Stimulated activated CD4-positive, alpha-beta T cell treated with anti-CD3 and anti-CD28 coated beads, TNF-alpha, amount 100 ng/mL, for 4 hours (primary cell): Measurements from ENCODE around the gene CDC45.
"Not testable (repeated sequence)": the region's sequence is repeated elsewhere in the genome, so short reads cannot be mapped to it uniquely, and the experiment has no call there.

ENCODE experiments used
- DNase-seq, 3 experiments: peaks; one replicate each; pipeline ENCODE4 v3.0.0-alpha.2; 2020; ENCODE audit warnings: low read depth in 3 of 3

Gene CDC45, protein sequence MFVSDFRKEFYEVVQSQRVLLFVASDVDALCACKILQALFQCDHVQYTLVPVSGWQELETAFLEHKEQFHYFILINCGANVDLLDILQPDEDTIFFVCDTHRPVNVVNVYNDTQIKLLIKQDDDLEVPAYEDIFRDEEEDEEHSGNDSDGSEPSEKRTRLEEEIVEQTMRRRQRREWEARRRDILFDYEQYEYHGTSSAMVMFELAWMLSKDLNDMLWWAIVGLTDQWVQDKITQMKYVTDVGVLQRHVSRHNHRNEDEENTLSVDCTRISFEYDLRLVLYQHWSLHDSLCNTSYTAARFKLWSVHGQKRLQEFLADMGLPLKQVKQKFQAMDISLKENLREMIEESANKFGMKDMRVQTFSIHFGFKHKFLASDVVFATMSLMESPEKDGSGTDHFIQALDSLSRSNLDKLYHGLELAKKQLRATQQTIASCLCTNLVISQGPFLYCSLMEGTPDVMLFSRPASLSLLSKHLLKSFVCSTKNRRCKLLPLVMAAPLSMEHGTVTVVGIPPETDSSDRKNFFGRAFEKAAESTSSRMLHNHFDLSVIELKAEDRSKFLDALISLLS

DNA sequence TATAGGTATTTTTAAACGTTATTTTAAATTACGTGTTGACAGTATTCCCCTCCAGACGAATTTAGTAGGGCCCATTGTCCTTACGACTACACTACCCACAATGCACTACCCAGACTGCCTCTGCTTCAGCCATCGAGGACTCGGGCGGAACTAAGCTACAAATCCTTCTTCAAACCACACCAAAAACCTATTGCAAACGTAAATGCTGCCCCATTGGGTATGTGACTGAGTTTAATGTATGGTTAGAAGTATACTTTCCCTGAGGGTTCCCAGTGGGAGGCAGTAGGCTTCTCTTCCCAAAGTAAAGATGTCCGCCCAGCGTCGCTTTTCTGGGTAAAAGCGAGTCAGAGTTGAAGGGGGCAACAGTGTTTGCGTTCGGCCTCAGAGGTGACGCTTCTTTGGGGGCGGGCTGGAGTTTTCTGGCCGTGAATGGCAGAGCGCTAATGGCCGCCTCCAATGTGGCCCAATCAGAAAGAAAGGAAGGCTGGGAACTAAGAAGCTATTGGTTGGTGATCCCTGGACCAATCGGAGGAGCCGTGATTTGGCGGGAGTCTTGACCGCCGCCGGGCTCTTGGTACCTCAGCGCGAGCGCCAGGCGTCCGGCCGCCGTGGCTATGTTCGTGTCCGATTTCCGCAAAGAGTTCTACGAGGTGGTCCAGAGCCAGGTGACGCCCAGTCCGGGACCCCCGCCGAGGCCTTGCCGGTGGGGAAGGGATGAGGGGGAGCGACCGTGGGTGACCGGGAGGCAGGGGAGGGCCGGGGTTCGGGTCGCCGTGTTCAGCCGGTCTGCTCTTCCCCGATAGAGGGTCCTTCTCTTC, at the start of gene CDC45:
CDC45 (plus strand) TSS at position 566 of the 818 bp plus-strand sequence; CDS start at position 615, 49 bp downstream.
- DNase-seq, result peak; percentile 70 to 88 (median 85)

DNA sequence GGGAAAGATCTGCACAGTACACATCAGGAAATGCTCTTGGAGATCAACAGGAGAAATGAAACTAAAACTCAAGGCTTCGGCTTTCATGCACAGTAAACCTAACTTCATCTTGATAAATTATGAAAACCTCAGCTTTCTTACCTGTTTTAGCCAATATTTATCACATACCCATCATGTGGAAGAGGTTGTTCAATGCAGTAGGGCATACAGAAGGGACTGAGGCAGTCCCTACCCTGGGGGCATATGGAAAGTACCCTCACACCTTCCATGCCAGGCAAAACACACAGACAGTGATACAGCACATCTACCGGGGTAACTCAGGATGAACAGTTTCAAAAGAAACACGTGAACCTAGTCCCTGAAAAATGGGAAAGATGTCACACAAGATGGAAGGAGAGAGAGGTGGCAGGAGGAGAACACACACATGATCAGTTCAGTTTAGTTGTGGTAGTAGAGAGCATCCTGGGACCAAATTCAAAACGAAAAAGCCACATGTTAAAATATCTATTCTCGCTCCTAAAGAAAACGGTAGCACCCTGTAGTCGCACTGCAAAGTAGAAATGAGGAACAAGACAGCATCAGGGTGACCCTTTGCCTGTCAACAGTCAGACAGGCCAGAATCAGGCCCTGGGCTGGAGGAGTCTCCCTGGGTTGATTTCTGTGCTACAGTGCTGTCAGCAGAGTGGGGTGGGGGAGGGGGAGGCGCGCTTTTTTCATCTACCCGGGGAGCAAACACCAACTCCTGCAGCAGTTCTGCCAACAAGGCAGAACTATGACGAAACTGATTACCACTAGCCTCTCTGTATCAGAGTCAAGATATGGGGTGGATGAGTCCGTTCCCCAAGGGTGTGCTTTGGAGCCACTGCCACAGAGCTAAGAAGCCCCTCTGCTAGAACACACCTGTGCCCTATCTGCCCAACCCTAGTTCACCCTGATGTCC, 49.5 kb upstream of the CDC45 start:
- DNase-seq, result peak in 1 of 3 experiments; percentile 6

DNA sequence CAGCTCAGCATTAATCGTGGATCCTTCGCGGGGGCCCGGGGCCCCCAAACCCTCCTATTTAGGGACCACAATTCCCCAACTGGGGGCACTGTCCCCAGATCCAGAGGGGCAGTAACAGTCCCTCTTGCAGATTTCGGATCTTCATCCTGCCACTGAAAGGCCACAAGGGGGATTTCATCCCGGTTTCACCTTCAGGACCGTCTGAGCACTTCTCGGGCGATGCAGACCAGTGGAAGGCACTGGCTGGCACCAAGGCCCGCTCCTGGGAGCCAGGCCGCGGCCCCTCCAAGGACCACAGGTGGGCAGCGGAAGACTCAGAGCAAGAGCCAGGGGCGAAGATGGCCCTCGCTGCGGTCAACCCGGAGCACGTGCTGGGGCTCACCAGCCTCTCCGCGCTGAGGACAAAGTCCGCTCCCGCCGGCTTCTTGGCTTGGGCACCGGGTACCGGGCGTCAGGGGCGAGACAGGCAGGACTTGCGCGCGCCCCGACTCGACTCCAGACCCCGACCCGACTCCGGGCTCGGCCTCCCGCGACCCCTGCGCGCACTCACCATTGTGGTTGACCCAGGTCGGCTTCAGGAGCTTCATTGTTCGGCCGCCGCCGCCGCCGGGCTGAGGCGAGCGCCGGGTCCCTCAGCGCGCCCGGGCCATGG, 48.7 kb upstream of the CDC45 start:
- no peak for DNase-seq

DNA sequence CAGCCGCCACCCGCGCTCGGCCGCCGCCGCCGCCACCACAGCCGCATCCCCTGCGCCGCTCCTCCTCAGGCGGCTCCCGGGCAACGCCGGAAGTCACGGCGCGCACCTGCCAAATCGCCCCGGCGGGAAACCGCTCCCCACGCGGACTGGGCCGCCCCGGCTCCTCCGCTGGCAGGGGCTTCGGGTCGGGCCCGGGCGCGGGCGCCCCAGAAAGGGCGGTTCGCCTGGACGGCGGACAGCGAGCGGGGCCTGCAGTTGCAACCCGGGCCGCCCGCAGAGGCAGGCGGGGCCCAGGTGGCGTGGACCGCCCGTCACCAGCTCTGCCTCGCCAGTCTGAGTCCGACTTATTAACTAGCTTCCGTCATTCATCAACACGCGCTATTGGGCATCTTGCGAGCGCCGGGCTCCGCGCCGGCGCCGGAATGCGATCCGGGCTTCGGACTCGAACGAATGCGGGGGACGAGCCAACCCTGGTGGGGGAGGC, 48.0 kb upstream of the CDC45 start, which contains the start of gene HIRA:
HIRA (minus strand) TSS at position 85 of the 484 bp plus-strand sequence. CDS start 257 bp downstream, outside the sequence.
- DNase-seq, result peak; percentile 78 to 84 (median 79)

DNA sequence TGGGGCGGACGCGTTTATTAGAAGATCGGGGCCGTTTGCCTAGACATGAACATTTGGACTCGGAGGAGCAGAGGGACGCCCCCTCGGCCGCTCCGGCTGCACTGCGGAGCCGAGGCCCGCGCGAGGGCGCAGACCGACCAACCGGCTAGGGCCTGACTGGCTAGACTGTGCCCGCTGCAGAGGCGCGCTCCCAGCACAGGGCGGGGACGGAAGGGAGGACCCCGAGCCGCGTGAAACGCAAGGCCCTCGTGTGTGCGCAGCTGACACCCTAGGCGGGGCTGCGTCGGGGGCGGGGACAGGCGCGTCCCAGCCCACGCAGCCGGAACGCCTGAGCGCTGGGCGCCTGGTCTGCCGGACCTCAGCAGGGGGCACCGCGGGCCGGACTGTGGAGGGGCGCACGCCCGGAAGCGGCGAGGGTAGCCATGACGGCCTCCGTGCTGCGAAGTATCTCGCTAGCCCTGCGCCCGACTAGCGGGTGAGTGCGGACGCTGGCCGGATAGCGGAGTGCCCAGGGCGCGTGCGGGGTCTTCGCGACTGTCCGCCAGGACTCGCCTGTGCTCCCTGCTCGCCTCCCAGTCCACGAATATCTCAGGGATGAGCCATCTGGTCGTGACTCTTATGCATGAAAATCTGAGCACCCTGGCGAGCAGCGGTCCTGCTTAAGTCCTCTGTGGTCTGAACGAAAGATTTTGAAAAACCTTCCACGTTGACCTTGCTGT, 47.4 kb upstream of the CDC45 start, which contains the start of gene MRPL40:
MRPL40 (plus strand) TSS at position 413 of the 719 bp plus-strand sequence; CDS start at position 423, 10 bp downstream.
- peak; percentile 77 to 87 (median 80) for DNase-seq

DNA sequence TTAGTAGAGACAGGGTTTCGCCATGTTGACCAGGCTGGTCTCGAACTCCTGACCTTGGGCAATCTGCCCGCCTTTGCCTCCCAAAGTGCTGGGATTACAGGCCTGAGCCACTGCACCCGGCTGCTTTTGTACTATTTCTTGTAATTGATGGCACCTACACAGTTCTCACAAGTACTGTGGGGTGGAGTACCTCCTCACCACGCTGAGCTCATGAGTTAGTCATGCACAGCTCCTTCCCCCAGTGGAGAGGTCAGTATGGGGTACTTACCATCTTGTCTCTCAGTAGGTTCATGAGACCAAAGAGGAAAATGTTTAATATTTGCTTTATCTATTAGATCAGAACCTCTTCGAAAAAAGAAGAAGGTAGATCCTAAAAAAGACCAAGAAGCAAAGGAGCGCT, 45.3 kb upstream of the CDC45 start:
- DNase-seq, result no peak

DNA sequence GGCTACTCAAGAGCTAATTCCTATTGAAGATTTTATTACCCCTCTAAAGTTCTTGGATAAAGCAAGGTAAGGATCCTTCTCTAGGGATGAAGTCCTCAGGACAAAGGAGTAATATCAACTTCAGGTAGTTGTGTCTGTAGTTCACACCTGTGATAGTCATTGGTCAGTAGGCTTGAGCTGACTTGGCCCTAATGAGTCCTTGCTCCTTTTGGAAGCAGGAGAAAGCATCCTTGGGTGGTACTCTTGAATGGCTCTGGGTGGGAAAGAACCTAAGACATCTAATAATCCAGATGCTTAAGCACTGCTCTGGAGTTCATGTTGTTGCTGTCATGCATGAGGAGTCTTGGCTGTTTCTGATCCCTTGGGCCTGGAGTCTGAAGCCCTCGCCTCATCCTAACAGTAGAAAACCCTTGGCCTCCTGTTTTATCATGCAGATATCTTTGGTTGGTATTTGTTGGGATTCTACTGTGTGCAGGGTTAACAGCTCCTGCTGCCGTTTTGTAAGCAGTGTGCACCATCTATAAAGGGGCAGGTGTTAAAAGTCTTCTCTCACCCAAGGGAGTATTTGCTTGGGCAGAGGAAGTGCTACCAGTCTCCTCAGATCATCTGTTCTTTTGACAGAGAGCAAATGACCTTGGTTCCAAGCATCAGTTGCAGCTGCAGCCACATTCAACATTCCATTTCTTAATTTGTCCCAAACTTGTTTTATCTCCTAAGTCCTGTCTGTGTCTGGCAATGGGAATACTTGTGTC, 44.7 kb upstream of the CDC45 start:
- DNase-seq, result no peak

DNA sequence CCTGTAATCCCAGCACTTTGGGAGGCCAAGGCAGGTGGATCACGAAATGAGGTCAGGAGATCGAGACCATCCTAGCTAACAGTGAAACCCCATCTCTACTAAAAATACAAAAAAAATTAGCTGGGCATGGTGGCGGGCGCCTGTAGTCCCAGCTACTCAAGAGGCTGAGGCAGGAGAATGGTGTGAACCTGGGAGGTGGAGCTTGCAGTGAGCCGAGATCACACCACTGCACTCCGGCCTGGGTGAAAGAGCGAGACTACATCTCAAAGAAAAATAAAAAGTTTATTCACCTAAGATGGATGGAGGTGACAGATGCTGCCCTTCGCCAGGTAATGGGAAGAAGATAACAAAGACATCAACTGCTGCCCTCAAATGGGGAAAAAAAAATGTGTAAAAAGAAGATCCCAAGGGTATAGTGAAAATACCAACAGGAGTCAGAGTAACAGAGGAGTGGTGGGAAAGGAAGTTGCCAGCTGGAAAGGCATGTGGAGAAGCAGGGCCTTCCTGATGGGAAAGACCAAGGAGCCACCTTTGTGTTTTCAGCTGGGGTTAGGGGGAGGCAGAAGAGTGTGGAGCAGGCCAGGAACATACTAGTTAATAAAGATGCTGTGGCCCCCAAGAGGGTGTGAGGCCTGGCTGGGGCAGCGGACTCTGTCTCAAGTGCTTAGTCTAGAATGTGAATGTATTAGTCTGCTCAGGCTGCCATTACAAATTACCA, 43.1 kb upstream of the CDC45 start:
- not testable (repeated sequence) for DNase-seq

DNA sequence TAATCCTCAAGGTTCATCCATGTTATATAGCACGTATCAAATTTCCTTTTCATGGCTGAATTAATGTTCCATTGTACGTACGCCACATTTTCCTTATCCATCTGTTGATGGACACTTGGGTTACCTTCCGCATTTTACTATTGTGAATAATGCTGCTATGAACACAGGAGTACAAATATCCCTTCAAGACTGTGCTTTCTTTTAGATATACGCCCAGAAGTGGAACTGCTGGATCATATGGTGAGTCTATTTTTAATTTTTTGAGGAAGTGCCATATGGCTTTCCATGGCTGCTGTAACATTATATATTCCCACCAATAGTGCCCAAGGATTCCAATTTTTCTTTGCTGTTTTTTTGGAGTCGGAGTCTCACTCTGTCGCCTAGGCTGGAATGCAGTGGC, 41.4 kb upstream of the CDC45 start:
- no peak for DNase-seq

DNA sequence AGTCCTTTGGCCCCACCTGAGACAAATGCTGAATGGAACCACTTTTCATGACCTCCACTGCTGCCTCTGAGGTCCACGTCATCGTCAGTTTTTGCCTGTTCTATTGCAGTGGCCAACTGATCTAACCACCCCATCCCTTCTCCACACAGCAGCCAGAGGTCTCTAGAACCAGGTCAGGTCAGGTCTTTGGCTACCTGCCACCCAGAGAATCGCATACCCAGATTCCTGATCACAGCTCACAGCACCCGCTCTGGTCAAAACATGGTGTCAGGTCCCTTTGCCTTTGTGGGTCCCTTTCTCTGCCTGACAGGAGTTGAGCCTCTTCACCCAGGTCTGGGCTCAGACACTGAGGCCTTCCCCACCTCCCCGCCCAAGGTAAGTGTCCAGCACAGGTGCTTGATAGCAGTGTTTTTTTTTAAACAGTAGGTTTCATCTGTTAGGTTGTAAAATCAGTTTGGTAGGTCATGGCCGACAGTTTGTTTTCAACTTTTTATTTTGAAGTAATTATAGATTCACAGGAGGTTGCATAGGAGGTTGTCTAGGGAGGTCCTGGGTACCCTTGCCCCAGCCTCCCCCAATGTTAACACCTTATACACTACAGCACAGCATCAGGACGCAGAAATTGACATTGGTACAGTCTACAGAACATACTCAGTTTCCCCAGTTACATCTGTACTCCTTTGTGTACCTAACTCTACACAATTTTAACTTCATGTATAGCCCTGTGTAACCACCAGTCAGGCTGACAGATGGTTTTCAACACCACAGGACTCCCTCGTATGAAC, 39.1 kb upstream of the CDC45 start:
- DNase-seq, result no peak

DNA sequence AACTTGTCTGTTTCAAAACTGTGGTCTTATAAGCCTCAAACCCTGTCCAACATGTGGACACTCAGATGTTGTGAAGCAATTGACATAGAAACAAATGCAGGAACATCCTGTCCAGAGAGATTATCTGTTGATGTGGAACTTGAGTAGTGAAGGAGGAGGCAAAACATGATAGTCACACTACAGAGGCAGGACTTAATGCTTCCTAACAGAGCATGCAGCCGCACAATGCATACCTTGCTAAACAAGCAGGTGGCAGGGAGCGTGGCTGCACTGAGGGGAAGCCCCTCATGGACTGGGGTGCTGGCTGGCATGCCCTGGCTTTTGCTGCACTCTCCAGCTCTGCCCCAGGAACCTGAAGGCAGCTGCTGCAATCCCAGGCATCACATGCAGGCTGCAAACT, 37.6 kb upstream of the CDC45 start:
- DNase-seq, result no peak

DNA sequence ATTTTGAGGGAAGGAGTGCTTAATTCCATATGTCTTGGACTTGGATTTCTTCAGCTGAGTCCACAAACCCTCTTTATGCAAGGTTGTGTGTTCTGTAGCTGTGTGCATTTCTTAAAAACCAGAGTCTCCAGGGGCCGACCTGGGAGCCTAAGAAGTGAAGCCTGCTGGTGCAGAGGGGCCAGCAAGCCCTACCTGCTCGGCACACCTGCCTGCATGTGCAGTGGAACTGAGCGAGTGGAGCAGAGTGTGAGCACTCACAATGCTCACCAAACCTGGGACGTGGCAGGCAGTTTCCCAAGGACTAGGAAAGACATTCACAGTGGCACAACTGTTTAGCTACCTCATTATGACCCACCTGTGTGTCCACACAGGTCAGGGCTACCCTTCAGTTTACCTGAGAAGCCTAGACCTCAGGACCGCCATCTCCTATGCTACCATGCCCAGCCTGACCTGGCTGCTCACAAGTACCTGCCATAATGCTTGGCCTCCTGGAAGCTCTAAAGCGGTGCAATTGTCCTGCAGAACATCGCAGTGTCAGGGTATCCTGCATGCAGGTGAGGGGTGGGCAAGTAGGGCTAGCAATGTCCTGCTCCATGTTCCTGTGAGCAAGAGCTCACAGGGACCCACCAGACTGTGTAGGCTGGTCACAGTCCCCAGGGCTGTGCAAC, 36.0 kb upstream of the CDC45 start:
- no peak for DNase-seq

DNA sequence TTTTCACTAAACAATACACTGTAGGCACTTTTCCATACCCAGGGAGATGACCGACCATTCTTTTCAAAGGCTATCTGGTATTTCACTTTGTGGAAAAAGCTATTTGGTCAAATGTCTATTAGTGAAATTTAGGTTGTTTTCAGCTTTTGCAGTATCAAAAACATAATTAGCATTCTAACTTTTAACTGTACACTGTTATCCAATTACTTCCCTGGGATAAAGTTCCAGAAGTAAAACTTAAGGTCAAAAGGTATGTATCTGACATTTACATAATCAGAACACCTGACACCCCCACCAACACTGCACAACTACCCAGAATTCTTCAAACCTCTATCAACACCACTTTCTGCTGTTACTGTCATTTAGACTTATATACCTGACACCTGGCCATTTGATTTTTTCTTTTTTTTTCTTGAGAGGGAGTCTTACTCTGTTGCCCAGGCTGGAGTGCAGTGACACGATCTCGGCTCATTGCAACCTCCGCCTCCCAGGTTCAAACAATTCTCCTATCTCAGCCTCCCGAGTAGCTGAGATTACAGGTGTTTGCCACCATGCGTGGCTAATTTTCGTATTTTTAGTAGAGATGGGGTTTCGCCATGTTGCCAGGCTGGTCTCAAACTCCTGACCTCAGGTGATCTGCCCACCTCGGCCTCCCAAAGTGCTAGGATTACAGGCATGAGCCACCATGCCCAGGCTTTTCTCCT, 34.3 kb upstream of the CDC45 start:
- not testable (repeated sequence) for DNase-seq

DNA sequence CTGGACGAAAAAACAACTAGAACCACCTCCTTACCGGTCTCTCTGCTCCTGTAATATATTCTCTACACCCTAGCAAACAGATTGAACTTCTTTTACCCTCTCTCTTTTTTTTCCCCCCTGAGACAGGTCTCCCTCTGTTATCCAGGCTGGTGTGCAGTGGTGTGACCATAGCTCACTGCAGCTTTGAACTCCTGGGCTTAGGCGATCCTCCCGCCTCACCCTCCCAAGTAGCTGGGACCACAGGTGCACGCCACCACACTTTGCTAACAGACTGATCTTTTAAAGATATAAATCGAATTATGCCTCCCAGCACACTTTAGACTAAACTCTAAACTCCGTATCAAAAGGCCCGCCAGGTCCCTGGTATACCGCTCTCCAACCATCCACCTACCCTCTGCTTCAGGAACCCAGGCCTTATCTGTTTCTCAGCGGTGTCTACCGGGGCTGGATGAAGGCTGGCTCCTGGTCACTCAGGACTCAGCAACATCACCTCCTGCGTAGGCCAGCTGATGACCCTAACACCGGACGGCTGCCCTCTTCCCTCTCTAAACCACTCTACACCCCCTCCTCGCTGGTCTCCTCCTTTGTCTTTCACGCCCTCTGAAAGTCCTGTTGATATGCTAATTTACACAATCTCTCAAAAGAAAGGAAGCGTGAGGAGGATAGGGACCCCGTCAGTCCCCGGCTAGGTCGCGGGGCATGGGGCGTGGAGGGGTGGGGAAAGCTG, 33.0 kb upstream of the CDC45 start:
- DNase-seq, result no peak

DNA sequence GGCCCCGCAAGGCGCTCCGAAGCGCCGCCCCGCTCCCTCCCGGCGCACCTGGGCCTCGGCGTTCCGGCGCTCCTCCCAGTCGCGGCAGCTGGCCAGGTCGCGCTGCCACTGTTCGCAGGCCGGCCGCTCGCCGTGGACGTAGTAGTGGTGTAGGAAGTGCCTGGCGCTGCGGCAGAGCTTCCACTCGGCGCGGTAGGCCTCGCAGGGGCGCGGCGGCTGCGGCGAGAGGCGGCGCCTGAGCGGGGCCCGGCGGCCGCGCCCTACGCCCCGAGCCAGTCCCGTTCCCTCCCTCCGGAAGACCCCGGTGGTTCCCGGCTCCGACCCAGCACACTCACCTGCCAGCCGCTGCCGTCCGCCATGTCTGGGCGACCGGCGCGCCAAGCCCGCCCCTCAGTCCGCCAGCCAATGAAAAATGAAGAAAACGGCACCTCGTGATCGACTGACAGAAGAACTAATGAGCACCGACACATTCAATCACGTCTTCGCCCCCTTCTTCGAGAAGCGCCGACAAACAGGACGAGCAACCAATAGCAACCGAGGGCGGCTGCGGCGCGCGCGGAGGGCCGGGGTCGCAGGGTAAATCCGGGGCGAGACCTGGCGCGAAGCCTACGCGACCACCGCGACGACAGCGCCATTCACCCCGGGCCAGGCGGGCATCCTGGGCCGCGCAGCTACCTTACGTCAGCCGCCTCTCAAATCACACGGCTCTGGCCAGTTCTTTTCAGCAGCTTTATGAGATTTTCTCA, 32.2 kb upstream of the CDC45 start, which contains the start of gene C22orf39:
C22orf39 (minus strand) TSS at position 382 of the 746 bp plus-strand sequence; CDS start at position 359, 23 bp downstream.
- DNase-seq, result peak; percentile 63 to 79 (median 77)
